WTC11 (cell line): Measurements from ENCODE around the gene RMND5B.

Experiments
- FOXJ3 ChIP-seq: sonication (generic); formaldehyde crosslinking; IDR thresholded peaks from 2 replicates; pipeline ENCODE4 v1.9.0; 2021; ENCODE audit warnings: missing genetic modification reagents, mild to moderate bottlenecking, borderline replicate concordance
- NR3C1 ChIP-seq: sonication (generic); formaldehyde crosslinking; conservative IDR thresholded peaks from 2 replicates; pipeline ENCODE4 v1.8.1; 2023; ENCODE audit warnings: low read depth, mild to moderate bottlenecking, missing genetic modification reagents
- SP1 ChIP-seq: sonication (generic); formaldehyde crosslinking; conservative IDR thresholded peaks from 2 replicates; pipeline ENCODE4 v1.8.1; 2022; ENCODE audit warnings: missing genetic modification reagents
- TF ChIP-seq, protein P1 (sequence below): sonication (generic); formaldehyde crosslinking; IDR thresholded peaks from 2 replicates; pipeline ENCODE4 v1.8.1; 2023; ENCODE audit warnings: mild to moderate bottlenecking, moderate library complexity, missing genetic modification reagents
- TF ChIP-seq, protein P2 (sequence below): fragments of 200-600 bp; IDR thresholded peaks from 2 replicates; pipeline ENCODE4 v1.8.0; 2022; ENCODE audit warnings: antibody characterized with exemption
- TF ChIP-seq, protein P3 (sequence below): sonication (generic); formaldehyde crosslinking; conservative IDR thresholded peaks from 2 replicates; pipeline ENCODE4 v1.8.1; 2022; ENCODE audit warnings: mild to moderate bottlenecking, missing genetic modification reagents

DNA sequence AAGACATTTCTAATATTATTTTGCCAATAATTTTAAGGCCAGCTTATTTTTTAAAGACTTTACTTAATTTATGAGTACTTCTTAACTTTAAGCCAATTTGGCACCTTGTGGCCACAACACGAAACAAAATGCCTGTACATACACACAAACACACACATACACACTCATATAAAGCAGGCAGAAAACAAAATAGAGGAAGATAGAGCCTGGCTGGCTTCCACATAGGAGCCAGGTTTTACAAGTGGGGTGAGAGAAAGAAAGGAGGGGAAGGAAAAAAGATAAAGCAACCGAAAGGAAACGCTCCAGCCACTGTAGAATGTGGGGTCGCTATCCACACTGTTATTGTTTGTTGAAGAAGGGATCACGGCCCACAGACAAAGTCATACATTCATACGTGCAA is 46.0 kb downstream of the RMND5B start:
- TF ChIP-seq, protein P1, sequence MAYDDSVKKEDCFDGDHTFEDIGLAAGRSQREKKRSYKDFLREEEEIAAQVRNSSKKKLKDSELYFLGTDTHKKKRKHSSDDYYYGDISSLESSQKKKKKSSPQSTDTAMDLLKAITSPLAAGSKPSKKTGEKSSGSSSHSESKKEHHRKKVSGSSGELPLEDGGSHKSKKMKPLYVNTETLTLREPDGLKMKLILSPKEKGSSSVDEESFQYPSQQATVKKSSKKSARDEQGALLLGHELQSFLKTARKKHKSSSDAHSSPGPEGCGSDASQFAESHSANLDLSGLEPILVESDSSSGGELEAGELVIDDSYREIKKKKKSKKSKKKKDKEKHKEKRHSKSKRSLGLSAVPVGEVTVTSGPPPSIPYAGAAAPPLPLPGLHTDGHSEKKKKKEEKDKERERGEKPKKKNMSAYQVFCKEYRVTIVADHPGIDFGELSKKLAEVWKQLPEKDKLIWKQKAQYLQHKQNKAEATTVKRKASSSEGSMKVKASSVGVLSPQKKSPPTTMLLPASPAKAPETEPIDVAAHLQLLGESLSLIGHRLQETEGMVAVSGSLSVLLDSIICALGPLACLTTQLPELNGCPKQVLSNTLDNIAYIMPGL (CRISPR knock-in tag): no peak
- TF ChIP-seq, protein P2, sequence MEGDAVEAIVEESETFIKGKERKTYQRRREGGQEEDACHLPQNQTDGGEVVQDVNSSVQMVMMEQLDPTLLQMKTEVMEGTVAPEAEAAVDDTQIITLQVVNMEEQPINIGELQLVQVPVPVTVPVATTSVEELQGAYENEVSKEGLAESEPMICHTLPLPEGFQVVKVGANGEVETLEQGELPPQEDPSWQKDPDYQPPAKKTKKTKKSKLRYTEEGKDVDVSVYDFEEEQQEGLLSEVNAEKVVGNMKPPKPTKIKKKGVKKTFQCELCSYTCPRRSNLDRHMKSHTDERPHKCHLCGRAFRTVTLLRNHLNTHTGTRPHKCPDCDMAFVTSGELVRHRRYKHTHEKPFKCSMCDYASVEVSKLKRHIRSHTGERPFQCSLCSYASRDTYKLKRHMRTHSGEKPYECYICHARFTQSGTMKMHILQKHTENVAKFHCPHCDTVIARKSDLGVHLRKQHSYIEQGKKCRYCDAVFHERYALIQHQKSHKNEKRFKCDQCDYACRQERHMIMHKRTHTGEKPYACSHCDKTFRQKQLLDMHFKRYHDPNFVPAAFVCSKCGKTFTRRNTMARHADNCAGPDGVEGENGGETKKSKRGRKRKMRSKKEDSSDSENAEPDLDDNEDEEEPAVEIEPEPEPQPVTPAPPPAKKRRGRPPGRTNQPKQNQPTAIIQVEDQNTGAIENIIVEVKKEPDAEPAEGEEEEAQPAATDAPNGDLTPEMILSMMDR: no peak
- no peak for TF ChIP-seq FOXJ3 (CRISPR knock-in tag)
- no peak for TF ChIP-seq SP1 (CRISPR knock-in tag)
- TF ChIP-seq NR3C1: no peak
- TF ChIP-seq, protein P3, sequence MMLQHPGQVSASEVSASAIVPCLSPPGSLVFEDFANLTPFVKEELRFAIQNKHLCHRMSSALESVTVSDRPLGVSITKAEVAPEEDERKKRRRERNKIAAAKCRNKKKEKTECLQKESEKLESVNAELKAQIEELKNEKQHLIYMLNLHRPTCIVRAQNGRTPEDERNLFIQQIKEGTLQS (CRISPR knock-in tag): no peak
